KOPT-K1 (cell line): Measurements from ENCODE around the gene EZH2.

ENCODE experiments used
- H3K27ac ChIP-seq: fragments of 200-600 bp; sonication (generic); 2 replicates; pipeline ENCODE4 v1.5.1; 2016; ENCODE audit warnings: antibody characterized with exemption, mild to moderate bottlenecking, low read depth, low read length; ENCODE audit not compliant: poor library complexity, severe bottlenecking
- H3K36me3 ChIP-seq: fragments of 200-600 bp; sonication (generic); 2 replicates; pipeline ENCODE4 v1.5.1; 2017; ENCODE audit warnings: antibody characterized with exemption, mild to moderate bottlenecking, low read length, moderate library complexity; ENCODE audit not compliant: insufficient read depth
- H3K9me3 ChIP-seq: fragments of 200-600 bp; sonication (generic); 2 replicates; pipeline ENCODE4 v1.5.1; 2017; ENCODE audit warnings: antibody characterized with exemption, low read length, mild to moderate bottlenecking; ENCODE audit not compliant: insufficient read depth, poor library complexity, severe bottlenecking

The EZH2 gene

DNA sequence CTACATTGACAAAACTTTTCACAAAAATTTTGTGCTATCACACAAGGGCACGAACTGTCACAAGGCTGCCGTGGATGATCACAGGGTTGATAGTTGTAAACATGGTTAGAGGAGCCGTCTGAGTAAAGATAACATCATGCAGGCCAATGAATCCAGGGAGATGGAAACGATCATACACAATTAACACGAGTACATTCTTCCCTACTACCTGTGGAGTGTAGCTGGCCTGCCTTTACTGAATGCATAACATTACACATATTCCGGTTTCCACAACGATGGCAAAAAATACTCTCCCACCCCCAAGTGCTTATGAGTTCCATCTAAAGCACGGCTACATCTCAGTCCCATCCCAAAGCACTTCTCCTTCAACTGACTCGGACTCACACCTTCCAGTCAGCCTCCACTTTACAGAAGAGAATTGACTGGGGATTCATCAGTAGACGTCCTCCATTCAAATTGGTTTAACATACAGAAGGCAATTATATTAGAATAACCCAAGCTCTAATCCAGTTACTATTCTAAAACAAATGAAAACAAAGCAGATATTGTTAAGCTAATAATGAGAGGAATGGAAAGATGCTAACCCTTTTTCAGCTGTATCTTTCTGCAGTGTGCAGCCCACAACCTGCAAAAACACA, 69.0 kb downstream of the EZH2 start:
- Histone ChIP-seq H3K36me3 (peaks cover 100% of the 10 kb centered on the region), H3K27ac (no peak overlapping the region), H3K9me3 (no peaks in the 10 kb centered on the region)

DNA sequence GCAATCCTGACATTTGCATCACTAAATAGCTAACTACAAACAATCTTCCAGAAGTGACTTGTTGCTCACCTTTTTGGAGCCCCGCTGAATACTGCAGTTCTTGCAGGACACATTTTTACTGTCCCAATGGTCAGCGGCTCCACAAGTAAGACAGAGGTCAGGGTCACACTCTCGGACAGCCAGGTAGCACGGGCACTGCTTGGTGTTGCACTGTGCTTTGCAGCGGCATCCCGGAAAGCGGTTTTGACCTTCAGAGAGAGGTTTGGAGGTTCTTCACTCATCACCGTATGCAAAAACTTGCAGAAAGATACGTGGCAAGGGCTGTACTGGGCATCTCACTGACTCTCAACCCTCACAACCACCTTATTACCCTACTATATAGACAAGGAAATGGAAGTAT, 70.2 kb downstream of the EZH2 start:
- no peak overlapping the region for H3K27ac ChIP-seq
- H3K36me3 ChIP-seq: peaks cover 100% of the 10 kb centered on the region
- no peaks in the 10 kb centered on the region for H3K9me3 ChIP-seq

DNA sequence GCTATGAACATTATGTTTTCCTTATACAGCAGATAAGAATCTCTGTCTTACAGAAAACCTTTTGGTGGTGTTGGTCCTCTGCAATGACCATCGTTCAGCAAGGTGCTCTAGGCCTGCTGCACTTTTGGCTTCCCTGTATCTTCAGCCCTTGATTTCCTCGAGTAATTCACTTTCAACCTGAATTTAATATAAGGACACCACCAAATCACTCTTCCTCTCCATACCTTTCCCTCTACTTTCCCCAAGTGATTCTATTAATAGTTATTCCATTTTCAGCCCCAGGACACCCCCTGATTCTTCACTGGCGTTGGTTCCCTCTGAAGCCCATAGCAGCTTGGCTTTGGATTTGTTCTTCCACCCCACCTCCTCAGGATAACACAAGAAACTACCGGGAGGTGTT, 72.2 kb downstream of the EZH2 start:
- Histone ChIP-seq H3K36me3 (peaks cover 100% of the 10 kb centered on the region), H3K27ac (no peak overlapping the region), H3K9me3 (no peaks in the 10 kb centered on the region)

DNA sequence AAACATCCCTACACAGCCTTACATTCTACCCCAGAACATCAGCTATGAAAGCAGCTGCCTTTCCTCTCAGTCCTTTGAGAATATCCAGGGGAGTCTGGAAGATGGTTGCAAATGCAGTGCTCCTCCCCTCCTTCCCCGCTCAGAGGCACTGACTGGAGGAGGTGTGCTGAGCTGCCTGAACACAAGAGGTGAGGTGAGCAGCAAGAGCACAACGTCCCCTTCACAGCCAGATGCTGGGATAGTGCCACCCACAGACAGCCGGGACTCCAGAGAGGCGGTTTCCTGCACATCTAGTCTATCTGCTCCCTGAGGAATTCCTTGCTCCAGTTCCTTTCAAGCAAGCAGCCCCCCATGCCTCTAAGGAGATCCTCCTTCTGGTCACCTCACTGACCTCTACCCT, 74.2 kb downstream of the EZH2 start:
- H3K27ac ChIP-seq: no peak overlapping the region
- no peaks in the 10 kb centered on the region for H3K9me3 ChIP-seq
- peaks cover 100% of the 10 kb centered on the region for H3K36me3 ChIP-seq

DNA sequence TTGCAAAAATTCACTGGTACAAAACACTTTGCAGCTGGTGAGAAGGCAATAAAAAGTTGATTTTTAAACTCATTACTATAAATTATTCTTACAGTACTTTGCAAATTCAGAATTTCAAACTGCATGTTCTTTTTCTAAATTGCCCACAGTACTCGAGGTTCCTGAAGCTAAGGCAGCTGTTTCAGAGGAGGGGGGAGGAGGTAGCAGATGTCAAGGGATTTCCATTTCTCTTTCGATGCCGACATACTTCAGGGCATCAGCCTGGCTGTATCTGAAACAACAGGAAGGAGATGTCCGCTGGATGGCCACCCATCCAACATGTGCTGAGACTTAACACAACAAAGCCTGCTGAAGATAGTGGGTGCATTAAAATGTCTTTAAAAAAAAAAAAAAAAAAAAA, 76.7 kb downstream of the EZH2 start:
- Histone ChIP-seq H3K27ac (no peak overlapping the region), H3K9me3 (no peaks in the 10 kb centered on the region), H3K36me3 (peaks cover 100% of the 10 kb centered on the region)

DNA sequence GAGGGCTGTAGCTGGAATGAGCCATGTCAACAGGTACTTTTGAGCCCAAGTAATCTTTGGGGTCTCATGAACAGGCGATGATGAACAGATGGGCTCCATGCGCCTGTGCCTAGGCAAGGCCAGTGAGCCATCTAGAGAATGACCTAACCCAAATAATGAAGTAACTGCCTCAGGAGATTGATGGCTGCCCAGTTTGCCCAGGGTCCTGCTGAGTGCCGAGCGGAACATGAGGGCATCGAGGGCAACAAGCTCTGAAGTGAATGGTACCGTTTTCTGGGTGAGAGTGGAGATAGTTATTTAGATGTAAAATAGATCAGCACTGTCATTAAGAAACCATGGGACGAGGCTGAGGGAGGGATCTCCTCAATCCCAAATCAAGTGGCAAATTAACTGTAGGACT, 77.9 kb downstream of the EZH2 start:
- no peak overlapping the region for H3K27ac ChIP-seq
- no peaks in the 10 kb centered on the region for H3K9me3 ChIP-seq
- peaks cover 100% of the 10 kb centered on the region for H3K36me3 ChIP-seq

DNA sequence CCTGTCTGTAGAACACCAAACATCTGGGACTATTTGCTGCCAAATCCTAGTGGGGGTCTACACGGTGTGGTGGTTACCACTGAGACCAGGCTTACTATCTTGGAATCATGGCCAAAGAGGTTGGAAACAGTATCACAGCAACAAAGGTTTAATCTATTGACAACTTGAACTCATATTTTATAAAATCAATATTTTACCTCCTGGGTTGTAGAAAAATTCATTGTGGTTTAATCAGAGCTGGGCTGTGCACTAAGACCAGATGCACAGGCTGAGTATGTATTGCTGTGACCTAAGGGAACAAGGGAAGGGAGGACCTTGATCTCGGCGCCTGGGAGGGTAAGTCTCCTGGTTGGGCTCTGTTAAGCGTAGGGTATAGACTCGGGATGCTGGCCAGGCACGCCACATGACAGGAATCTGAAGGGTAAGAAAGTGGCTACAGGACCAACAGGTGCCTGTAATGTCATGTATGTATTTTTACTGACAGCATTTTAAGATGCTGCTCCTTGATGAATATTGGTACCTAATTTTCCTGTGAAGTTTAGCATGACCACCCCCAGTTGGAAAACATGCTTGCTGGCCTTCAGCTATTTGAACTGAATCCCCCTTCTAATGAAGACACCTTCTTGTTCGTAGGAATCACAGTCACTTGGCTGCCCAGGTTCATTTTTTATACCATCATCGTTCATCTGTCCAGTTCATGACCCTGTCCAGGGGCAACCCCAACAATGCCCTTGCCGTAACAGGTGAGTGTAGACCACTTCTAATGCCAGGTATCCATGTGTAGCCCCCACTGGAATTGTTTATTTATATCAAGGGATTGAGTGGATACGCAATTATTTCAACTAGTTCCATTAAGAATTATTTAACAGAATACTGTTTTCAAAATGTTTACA, 79.5 kb downstream of the EZH2 start:
- Histone ChIP-seq H3K27ac (no peak overlapping the region), H3K9me3 (no peaks in the 10 kb centered on the region), H3K36me3 (peaks cover 100% of the 10 kb centered on the region)

DNA sequence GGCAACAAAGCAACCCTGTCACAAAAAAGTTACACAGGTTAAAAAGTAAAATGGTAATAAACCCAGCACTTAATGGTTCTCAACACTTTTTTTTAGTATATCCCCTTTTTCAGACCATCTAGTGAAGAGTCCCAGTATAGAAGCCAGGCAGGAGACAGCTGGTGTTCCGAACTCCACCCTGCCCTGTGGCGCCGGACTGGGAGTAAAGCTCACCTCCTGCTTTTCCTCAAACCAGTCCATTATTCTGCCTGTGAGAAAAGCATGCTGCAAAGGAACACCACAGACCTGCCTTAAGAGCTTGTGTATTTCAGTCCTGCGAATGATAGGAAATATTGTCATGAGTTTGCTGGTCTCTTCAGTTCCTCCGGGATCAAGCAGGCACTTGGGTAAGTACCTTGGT, 81.0 kb downstream of the EZH2 start:
- H3K27ac ChIP-seq: no peak overlapping the region
- peaks cover 100% of the 10 kb centered on the region for H3K36me3 ChIP-seq
- no peaks in the 10 kb centered on the region for H3K9me3 ChIP-seq

DNA sequence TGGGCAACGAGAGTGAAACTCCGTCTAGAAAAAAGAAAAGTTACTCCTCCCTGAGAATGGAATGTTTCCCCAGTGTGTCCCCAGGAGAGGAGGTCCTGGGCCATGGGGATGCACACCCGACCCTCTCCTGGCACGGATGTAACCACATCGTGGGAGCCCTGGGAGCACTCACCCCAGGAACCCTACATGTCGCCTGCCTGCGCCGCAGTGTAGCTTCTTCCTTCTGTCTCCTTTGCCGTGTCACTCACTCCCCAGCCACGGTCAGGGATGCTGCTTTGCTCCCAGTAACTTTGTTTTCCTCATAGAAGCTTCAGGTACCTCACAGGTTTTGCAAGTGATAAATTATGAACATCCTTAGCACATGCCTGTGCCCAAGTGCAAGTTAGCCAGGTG, 82.0 kb downstream of the EZH2 start:
- no peaks in the 10 kb centered on the region for H3K9me3 ChIP-seq
- peaks cover 100% of the 10 kb centered on the region for H3K36me3 ChIP-seq
- no peak overlapping the region for H3K27ac ChIP-seq

DNA sequence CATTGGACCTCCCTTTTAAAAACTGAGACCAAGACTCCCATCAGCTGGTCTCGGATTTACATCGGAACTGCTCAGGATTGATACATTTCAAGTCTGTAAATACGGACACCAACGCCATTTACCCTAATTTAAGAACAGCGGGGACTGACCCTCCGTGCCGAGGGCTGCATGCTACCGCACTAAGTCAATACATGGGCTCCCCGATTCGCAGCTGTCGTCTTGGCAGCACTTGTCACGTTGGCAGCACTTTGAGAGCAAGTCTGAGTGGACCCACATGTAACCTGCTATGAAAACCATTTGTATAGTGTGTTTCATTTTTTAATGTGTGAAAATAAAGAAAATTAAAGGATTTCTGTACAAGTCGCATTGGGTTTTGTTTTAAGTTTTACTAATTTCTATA, 83.4 kb downstream of the EZH2 start:
- Histone ChIP-seq H3K27ac (no peak overlapping the region), H3K36me3 (peaks cover 100% of the 10 kb centered on the region), H3K9me3 (no peaks in the 10 kb centered on the region)

DNA sequence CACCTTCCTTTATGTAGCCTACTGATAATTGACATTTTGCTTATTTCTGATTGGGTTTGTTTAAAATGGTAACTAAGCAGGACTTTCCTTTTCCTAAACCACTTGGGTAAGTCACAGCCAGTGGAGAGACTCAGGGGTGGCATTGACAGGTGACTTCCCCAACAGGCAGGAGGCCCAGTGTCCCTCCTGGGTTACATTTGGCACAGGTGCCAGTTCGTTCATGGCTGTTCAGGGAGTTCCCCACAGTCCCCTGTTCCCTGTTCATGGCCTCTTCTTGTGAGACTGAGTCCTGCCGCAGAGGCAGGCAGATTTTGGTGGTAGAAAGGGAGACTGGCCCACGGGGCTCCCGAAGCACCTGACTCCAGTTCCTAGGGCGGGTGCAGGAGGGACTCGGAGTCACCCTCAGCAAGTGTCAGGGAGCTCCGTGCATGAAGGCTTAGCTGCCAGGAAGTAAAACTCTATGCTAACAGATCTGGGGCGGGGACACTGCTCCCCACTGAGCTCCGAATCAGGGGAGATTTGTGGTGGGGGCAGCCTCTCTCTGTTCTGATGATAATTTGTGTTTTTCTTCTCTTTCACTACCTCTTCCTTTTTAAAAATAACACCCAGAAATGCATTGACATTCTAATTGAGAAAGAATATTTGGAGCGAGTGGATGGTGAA, 84.1 kb downstream of the EZH2 start:
- Histone ChIP-seq H3K36me3 (peaks cover 97% of the 10 kb centered on the region), H3K9me3 (no peaks in the 10 kb centered on the region), H3K27ac (no peak overlapping the region)

DNA sequence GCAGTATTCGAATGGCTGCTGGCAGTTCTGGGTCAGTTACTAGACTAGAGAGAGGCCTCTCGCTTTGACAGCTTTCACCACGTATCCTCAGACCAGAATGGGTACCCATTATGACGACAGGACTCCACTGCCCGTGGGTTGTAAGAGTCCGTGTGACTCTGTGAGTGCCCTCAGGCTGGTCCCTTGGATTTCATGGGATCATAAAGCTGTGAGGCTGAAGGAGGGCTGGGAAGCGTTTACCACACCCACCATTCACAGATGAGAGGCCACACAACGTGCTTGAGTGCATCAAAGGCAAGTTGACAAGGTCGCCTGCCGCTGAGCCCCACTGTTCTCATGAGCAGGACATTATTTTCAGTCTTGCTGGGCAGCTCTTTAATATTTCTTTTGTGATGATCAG, 87.2 kb downstream of the EZH2 start:
- peaks cover 98% of the 10 kb centered on the region for H3K36me3 ChIP-seq
- H3K9me3 ChIP-seq: peaks cover 6% of the 10 kb centered on the region
- H3K27ac ChIP-seq: no peak overlapping the region

DNA sequence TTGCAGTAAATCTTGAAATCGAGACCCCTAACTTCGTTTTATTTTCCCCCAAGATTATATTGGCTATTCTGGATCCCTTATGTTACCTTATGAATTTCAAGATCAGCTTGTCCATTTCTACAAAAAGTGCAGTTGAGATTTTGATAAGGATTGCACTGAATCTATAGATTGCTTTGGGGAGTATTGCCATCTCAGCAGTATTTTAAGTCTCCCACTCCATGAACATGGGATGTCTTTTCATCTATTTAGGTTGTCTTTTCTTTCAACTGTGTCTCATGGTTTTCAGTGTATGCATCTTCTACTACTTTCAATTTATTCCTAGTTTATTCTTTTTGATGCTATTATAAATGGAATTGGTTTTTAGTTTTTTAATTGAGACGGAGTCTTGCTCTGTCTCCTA, 89.6 kb downstream of the EZH2 start:
- Histone ChIP-seq H3K27ac (no peak overlapping the region), H3K36me3 (peaks cover 98% of the 10 kb centered on the region), H3K9me3 (peaks cover 6% of the 10 kb centered on the region)

DNA sequence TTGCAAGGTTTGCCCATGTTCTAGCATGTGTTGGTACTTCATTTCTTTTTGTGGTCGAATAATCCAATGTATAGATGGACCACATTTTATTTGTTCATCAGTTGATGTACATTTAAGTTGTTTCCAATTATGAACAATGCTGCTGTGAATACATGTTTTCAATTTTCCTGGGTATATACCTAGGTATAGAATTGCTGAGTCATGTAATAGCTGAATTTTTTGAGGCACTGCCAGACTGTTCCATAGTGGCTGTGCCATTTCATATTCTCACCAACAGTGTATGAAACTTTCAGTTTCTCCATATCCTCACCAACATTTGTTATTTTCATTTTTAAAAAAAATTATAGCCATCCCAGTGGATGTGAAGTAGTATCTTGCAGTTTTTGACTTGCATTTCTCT, 90.5 kb downstream of the EZH2 start:
- Histone ChIP-seq H3K27ac (no peak overlapping the region), H3K36me3 (peaks cover 98% of the 10 kb centered on the region), H3K9me3 (peaks cover 6% of the 10 kb centered on the region)

DNA sequence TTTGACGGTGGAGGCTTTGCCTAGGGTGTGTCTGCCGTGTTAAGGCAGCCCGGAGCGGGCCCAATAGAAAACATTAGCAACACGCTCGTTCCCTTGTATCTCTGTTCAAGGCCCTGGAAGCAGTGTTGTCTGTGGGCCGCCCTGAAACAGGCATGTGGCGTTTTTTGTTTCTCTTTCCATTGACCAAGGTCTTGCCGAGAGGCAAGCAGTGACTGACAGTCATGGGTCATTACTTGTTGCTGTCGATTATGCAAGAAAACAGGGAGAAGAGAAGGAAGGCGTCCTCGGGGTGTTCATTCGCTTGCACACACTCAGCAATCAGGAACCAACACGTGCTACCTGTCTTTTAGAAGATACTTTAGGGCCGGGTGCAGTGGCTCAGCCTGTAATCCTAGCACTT, 92.5 kb downstream of the EZH2 start:
- no peak overlapping the region for H3K27ac ChIP-seq
- H3K36me3 ChIP-seq: peaks cover 98% of the 10 kb centered on the region
- H3K9me3 ChIP-seq: peaks cover 6% of the 10 kb centered on the region
